ENCODE measurements around the gene TMEM106B.

DNA sequence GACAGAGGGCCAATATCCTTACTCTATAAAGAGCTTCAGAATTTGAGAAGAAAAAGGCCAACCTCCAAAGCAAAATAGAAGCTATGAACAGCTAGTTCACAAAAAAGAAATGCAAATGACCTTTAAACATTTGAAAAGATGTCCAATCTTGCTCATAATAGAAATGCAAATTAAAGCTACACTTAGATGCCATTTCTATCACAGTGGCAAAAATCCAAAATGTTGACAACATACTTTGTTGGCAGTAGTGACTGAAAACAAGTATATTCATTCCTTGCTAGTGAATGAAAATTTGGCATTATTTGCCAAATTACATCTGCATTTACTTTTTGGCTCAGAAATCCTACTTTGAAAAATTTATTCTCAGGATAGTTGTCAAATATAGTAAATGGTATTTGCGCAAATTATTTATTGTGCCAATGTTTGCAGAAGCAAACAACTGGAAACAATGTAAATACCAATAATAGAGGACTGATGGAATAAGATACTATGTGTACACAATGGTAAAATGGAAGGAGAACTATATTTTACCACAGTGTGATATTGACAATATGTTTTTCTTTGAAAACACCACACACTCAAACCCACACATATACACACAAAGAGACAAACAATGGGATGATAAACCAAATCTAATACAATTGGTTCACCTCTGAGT, 9.4 kb downstream of the TMEM106B start:
- TF ChIP-seq POLR2AphosphoS5 (IDR thresholded peaks at IDR 0.05; ENCODE audit: low read depth, low read length) (no peak), SIN3A (IDR thresholded peaks at IDR 0.05; ENCODE audit: borderline replicate concordance, insufficient read depth, low read length) (no peak), TAF1 (IDR thresholded peaks at IDR 0.05; ENCODE audit: borderline replicate concordance, insufficient read depth, low read length) (no peak)
- TF ChIP-seq, protein P1, sequence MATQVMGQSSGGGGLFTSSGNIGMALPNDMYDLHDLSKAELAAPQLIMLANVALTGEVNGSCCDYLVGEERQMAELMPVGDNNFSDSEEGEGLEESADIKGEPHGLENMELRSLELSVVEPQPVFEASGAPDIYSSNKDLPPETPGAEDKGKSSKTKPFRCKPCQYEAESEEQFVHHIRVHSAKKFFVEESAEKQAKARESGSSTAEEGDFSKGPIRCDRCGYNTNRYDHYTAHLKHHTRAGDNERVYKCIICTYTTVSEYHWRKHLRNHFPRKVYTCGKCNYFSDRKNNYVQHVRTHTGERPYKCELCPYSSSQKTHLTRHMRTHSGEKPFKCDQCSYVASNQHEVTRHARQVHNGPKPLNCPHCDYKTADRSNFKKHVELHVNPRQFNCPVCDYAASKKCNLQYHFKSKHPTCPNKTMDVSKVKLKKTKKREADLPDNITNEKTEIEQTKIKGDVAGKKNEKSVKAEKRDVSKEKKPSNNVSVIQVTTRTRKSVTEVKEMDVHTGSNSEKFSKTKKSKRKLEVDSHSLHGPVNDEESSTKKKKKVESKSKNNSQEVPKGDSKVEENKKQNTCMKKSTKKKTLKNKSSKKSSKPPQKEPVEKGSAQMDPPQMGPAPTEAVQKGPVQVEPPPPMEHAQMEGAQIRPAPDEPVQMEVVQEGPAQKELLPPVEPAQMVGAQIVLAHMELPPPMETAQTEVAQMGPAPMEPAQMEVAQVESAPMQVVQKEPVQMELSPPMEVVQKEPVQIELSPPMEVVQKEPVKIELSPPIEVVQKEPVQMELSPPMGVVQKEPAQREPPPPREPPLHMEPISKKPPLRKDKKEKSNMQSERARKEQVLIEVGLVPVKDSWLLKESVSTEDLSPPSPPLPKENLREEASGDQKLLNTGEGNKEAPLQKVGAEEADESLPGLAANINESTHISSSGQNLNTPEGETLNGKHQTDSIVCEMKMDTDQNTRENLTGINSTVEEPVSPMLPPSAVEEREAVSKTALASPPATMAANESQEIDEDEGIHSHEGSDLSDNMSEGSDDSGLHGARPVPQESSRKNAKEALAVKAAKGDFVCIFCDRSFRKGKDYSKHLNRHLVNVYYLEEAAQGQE (IDR thresholded peaks at IDR 0.05; ENCODE audit: insufficient read depth in 1 of 2, low read depth in 2 of 2, low read length in 2 of 2) = no peak

Measured in PFSK-1 (cell line).